HepG2 (cell line): ENCODE measurements around the gene ZNF749. TPM values are rescaled to one million over a fixed set of nuclear protein-coding genes. Genes with fewer than 3 reads are reported as not detected.

Source experiments
- FOXJ3 ChIP-seq: sonication (generic); formaldehyde crosslinking; IDR thresholded peaks from 2 replicates; pipeline ENCODE4 v1.4.0; 2020; ENCODE audit warnings: missing genetic modification reagents, mild to moderate bottlenecking, borderline replicate concordance
- FOXO1 ChIP-seq: sonication (generic); formaldehyde crosslinking; IDR thresholded peaks from 2 replicates; pipeline ENCODE4 v1.4.0; 2020; ENCODE audit warnings: missing genetic modification reagents
- KLF16 ChIP-seq, 2 experiments: sonication (generic) in 1 of 2; formaldehyde crosslinking in 1 of 2; IDR thresholded peaks; 2 replicates each; pipeline versions ENCODE4 v1.6.1 to v1.8.0; 2016 to 2023; ENCODE audit warnings: missing genetic modification reagents in 2 of 2, missing compliant biosample characterization in 1 of 2
- NKX3-1 ChIP-seq: sonication (generic); formaldehyde crosslinking; IDR thresholded peaks from 2 replicates; pipeline ENCODE4 v1.5.0; 2020; ENCODE audit warnings: missing genetic modification reagents
- NR2F2 ChIP-seq: IDR thresholded peaks from 2 replicates; pipeline ENCODE4 v1.6.1; 2012; ENCODE audit warnings: low read depth, inconsistent platforms, borderline replicate concordance
- RBAK ChIP-seq: sonication (generic); formaldehyde crosslinking; IDR thresholded peaks from 2 replicates; pipeline ENCODE4 v1.5.1; 2020; ENCODE audit warnings: mild to moderate bottlenecking, missing genetic modification reagents
- U2AF2 ChIP-seq: fragments of 200-400 bp; formaldehyde crosslinking; IDR thresholded peaks from 2 replicates; pipeline ENCODE4 v1.6.1; 2017; ENCODE audit warnings: low read depth, mild to moderate bottlenecking, low read length
- ZBTB21 ChIP-seq: sonication (generic); formaldehyde crosslinking; IDR thresholded peaks from 2 replicates; pipeline ENCODE4 v1.4.0; 2020; ENCODE audit warnings: missing genetic modification reagents
- ZFP90 ChIP-seq: sonication (generic); formaldehyde crosslinking; IDR thresholded peaks from 2 replicates; pipeline ENCODE4 v1.8.0; 2022; ENCODE audit warnings: missing genetic modification reagents, mild to moderate bottlenecking, inconsistent platforms, borderline replicate concordance
- ZKSCAN1 ChIP-seq: fragments of 150-350 bp; IDR thresholded peaks from 2 replicates; pipeline ENCODE4 v1.6.1; 2014; ENCODE audit warnings: low read length
- ZNF558 ChIP-seq: sonication (generic); formaldehyde crosslinking; IDR thresholded peaks from 2 replicates; pipeline ENCODE4 v1.9.0; 2022; ENCODE audit warnings: mild to moderate bottlenecking, missing genetic modification reagents, borderline replicate concordance
- ZNF713 ChIP-seq: sonication (generic); formaldehyde crosslinking; IDR thresholded peaks from 2 replicates; pipeline ENCODE4 v1.4.0; 2020; ENCODE audit warnings: mild to moderate bottlenecking, missing genetic modification reagents
- ZNF800 ChIP-seq: sonication (generic); formaldehyde crosslinking; IDR thresholded peaks from 2 replicates; pipeline ENCODE4 v1.4.0; 2020; ENCODE audit warnings: missing genetic modification reagents
- ZNF841 ChIP-seq: sonication (generic); formaldehyde crosslinking; IDR thresholded peaks from 2 replicates; pipeline ENCODE4 v1.8.1; 2023; ENCODE audit warnings: missing genetic modification reagents, borderline replicate concordance
- polyA plus RNA-seq, 8 experiments: library from polyadenylated mRNA; depleted of rRNA in 3 of 8; stranded (reverse) in 7 of 8; unstranded in 1 of 8; fragments of >200 nt; fragmentation: Illumina TruSeq in 4 of 8; extraction: Trizol in 4 of 8; gene quantifications; 2 replicates each; pipeline versions ENCODE4 v1.2.1 to v1.2.3, GENCODE V29; 2011 to 2016; ENCODE audit warnings: low read depth in 4 of 8, missing spikeins in 1 of 8, mixed read lengths in 1 of 8; ENCODE audit not compliant: insufficient read depth in 1 of 8
- total RNA-seq, 5 experiments: library from RNA; depleted of rRNA; stranded (reverse); fragments of >200 nt; fragmentation: Illumina TruSeq; extraction: Trizol; gene quantifications; 2 replicates each; pipeline ENCODE4 v1.2.3, GENCODE V29; 2016; ENCODE audit warnings: low read depth in 1 of 5
- TF ChIP-seq, protein P1 (sequence below): sonication (generic); formaldehyde crosslinking; IDR thresholded peaks from 2 replicates; pipeline ENCODE4 v1.4.0; 2020; ENCODE audit warnings: mild to moderate bottlenecking, missing genetic modification reagents
- TF ChIP-seq, protein P2 (sequence below): sonication (generic); formaldehyde crosslinking; IDR thresholded peaks from 2 replicates; pipeline ENCODE4 v1.5.1; 2020; ENCODE audit warnings: missing genetic modification reagents, mild to moderate bottlenecking, borderline replicate concordance
- TF ChIP-seq, protein P3 (sequence below): IDR thresholded peaks from 2 replicates; pipeline ENCODE4 v1.6.1; 2012; ENCODE audit warnings: low read length, improper control_type of control experiment
- TF ChIP-seq, protein P4 (sequence below): sonication (generic); formaldehyde crosslinking; conservative IDR thresholded peaks from 2 replicates; pipeline ENCODE4 v1.8.0; 2022; ENCODE audit warnings: low read depth, missing genetic modification reagents
- TF ChIP-seq, protein P5 (sequence below): sonication (generic); formaldehyde crosslinking; IDR thresholded peaks from 2 replicates; pipeline ENCODE4 v1.8.1; 2023; ENCODE audit warnings: mild to moderate bottlenecking, missing genetic modification reagents

The ZNF749 gene
- total and polyA plus RNA-seq, 2 of the 13 experiments (the other 11 are each of a cell fraction or from before 2014, with no cell fraction given), result 18.9 to 21.0 TPM

GRCh38 chr19:57389194-57389729, 45.9 kb upstream of the ZNF749 start (continued):
- TF ChIP-seq ZNF841 (CRISPR knock-in tag) (no peak), ZBTB21 (CRISPR knock-in tag) (no peak), NR2F2 (no peak), U2AF2 (no peak), ZNF713 (CRISPR knock-in tag) (no peak), RBAK (no peak), ZKSCAN1 (no peak), FOXJ3 (CRISPR knock-in tag) (no peak; the same call in 1 of the 2 replicates), NKX3-1 (CRISPR knock-in tag) (no peak), FOXO1 (no peak), ZNF558 (no peak), ZFP90 (CRISPR knock-in tag) (0 out of 2 replicates have a peak, but pooled peaks have one; percentile 17), ZNF800 (CRISPR knock-in tag) (no peak), KLF16 (CRISPR knock-in tag; IDR thresholded peaks at IDR 0.05) (no peak)
- TF ChIP-seq, protein P1, sequence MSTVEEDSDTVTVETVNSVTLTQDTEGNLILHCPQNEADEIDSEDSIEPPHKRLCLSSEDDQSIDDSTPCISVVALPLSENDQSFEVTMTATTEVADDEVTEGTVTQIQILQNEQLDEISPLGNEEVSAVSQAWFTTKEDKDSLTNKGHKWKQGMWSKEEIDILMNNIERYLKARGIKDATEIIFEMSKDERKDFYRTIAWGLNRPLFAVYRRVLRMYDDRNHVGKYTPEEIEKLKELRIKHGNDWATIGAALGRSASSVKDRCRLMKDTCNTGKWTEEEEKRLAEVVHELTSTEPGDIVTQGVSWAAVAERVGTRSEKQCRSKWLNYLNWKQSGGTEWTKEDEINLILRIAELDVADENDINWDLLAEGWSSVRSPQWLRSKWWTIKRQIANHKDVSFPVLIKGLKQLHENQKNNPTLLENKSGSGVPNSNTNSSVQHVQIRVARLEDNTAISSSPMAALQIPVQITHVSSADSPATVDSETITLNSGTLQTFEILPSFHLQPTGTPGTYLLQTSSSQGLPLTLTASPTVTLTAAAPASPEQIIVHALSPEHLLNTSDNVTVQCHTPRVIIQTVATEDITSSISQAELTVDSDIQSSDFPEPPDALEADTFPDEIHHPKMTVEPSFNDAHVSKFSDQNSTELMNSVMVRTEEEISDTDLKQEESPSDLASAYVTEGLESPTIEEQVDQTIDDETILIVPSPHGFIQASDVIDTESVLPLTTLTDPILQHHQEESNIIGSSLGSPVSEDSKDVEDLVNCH, result no peak
- TF ChIP-seq, protein P2, sequence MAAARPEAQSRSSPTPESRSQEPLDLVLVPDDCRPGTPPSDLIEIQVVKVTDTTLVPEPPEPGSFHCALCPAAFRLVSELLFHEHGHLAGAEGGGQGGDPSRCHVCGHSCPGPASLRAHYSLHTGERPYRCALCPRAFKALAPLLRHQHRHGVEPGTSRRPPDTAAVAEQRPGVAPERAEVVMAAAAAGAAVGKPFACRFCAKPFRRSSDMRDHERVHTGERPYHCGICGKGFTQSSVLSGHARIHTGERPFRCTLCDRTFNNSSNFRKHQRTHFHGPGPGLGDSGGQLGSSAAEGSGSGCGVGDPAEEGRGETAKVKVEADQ (CRISPR knock-in tag), result no peak
- TF ChIP-seq, protein P3, sequence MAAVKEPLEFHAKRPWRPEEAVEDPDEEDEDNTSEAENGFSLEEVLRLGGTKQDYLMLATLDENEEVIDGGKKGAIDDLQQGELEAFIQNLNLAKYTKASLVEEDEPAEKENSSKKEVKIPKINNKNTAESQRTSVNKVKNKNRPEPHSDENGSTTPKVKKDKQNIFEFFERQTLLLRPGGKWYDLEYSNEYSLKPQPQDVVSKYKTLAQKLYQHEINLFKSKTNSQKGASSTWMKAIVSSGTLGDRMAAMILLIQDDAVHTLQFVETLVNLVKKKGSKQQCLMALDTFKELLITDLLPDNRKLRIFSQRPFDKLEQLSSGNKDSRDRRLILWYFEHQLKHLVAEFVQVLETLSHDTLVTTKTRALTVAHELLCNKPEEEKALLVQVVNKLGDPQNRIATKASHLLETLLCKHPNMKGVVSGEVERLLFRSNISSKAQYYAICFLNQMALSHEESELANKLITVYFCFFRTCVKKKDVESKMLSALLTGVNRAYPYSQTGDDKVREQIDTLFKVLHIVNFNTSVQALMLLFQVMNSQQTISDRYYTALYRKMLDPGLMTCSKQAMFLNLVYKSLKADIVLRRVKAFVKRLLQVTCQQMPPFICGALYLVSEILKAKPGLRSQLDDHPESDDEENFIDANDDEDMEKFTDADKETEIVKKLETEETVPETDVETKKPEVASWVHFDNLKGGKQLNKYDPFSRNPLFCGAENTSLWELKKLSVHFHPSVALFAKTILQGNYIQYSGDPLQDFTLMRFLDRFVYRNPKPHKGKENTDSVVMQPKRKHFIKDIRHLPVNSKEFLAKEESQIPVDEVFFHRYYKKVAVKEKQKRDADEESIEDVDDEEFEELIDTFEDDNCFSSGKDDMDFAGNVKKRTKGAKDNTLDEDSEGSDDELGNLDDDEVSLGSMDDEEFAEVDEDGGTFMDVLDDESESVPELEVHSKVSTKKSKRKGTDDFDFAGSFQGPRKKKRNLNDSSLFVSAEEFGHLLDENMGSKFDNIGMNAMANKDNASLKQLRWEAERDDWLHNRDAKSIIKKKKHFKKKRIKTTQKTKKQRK, result 0 out of 2 replicates have a peak, but pooled peaks have one; percentile 23
- TF ChIP-seq, protein P4, sequence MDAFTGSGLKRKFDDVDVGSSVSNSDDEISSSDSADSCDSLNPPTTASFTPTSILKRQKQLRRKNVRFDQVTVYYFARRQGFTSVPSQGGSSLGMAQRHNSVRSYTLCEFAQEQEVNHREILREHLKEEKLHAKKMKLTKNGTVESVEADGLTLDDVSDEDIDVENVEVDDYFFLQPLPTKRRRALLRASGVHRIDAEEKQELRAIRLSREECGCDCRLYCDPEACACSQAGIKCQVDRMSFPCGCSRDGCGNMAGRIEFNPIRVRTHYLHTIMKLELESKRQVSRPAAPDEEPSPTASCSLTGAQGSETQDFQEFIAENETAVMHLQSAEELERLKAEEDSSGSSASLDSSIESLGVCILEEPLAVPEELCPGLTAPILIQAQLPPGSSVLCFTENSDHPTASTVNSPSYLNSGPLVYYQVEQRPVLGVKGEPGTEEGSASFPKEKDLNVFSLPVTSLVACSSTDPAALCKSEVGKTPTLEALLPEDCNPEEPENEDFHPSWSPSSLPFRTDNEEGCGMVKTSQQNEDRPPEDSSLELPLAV (CRISPR knock-in tag), result no peak
- TF ChIP-seq, protein P5, sequence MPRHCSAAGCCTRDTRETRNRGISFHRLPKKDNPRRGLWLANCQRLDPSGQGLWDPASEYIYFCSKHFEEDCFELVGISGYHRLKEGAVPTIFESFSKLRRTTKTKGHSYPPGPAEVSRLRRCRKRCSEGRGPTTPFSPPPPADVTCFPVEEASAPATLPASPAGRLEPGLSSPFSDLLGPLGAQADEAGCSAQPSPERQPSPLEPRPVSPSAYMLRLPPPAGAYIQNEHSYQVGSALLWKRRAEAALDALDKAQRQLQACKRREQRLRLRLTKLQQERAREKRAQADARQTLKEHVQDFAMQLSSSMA (CRISPR knock-in tag), result no peak
